GM20000 (cell line): ENCODE results near the gene GTF2I.
"Not testable (repeated sequence)": the region's sequence is repeated elsewhere in the genome, so short reads cannot be mapped to it uniquely, and the experiment has no call there.

Experiments
- DNase-seq: peaks from one replicate; pipeline ENCODE4 v3.0.0; 2012; ENCODE audit warnings: low spot score
- CTCF ChIP-seq: IDR thresholded peaks from 2 replicates; pipeline ENCODE4 v1.5.1; 2012; ENCODE audit warnings: mild to moderate bottlenecking, control low read depth; ENCODE audit errors: extremely low read depth, missing control alignments

The GTF2I gene

GRCh38 chr7:74665296-74665938 lies 7.9 kb downstream of the GTF2I start:
- TF ChIP-seq CTCF, result no peak

GRCh38 chr7:74667013-74667412 lies 9.5 kb downstream of the GTF2I start:
- not testable (repeated sequence) for DNase-seq

More at GRCh38 chr7:74665296-74665938, 7.9 kb downstream of the GTF2I start:
- no peak for DNase-seq

GRCh38 chr7:74667520-74667919 lies 10.0 kb downstream of the GTF2I start:
- DNase-seq, result not testable (repeated sequence)

GRCh38 chr7:74671602-74672001 lies 14.1 kb downstream of the GTF2I start:
- DNase-seq, result no peak

GRCh38 chr7:74672343-74672915 lies 14.9 kb downstream of the GTF2I start:
- no peak for DNase-seq
- no peak for TF ChIP-seq CTCF

More at GRCh38 chr7:74671602-74672001, 14.1 kb downstream of the GTF2I start:
- no peak for TF ChIP-seq CTCF

GRCh38 chr7:74674166-74674565 lies 16.6 kb downstream of the GTF2I start:
- DNase-seq, result no peak
- no peak for TF ChIP-seq CTCF

GRCh38 chr7:74682829-74683228 lies 25.3 kb downstream of the GTF2I start:
- no peak for TF ChIP-seq CTCF
- no peak for DNase-seq

GRCh38 chr7:74683799-74684198 lies 26.3 kb downstream of the GTF2I start:
- TF ChIP-seq CTCF, result no peak
- DNase-seq, result no peak
